H1 (cell line): ENCODE measurements around the gene NDEL1. TPM values are rescaled to one million over a fixed set of nuclear protein-coding genes. Genes with fewer than 3 reads are reported as not detected.

Experiments
- CTCF ChIA-PET: fragments of 300-600 bp; sonication (Branson Sonifier 250); formaldehyde crosslinking; loops from one replicate; lab custom pipeline; 2021; ENCODE audit not compliant: partially characterized antibody; lab: Charles Lee
- POLR2A ChIA-PET: fragments of 300-600 bp; sonication (Branson Sonifier 250); formaldehyde crosslinking; loops from one replicate; lab custom pipeline; 2021; ENCODE audit warnings: inconsistent platforms; ENCODE audit not compliant: partially characterized antibody; lab: Charles Lee
- DNase-seq, 2 experiments: peaks; one replicate each; pipeline versions ENCODE4 v3.0.0 to v3.0.0-alpha.2; 2010 to 2022; ENCODE audit warnings: low spot score in 2 of 2, low read depth in 1 of 2, mixed read lengths in 1 of 2
- FAIRE-seq: peaks from 2 replicates; lab custom pipeline; 2011; peaks lifted over from hg19 to GRCh38; lab: Jason Lieb, UNC
- H2AFZ ChIP-seq: 2 replicates; pipeline ENCODE4 v1.8.1; 2012; ENCODE audit warnings: low read length, inconsistent platforms
- H2AK5ac ChIP-seq: 2 replicates; pipeline ENCODE4 v1.6.1; 2013; ENCODE audit warnings: low read depth, low read length
- H2BK120ac ChIP-seq: replicated peaks from 2 replicates; pipeline ENCODE3; 2013; ENCODE audit warnings: low read depth, low read length, inconsistent platforms
- H2BK12ac ChIP-seq: 2 replicates; pipeline ENCODE4 v1.6.1; 2013; ENCODE audit warnings: low read depth, low read length
- H2BK15ac ChIP-seq: 2 replicates; pipeline ENCODE4 v1.6.1; 2013; ENCODE audit warnings: low read length
- H2BK20ac ChIP-seq: 2 replicates; pipeline ENCODE4 v1.6.1; 2013; ENCODE audit warnings: low read length
- H2BK5ac ChIP-seq: 2 replicates; pipeline ENCODE4 v1.6.1; 2013; ENCODE audit warnings: low read depth, low read length
- H3K14ac ChIP-seq: 2 replicates; pipeline ENCODE4 v1.6.1; 2013; ENCODE audit warnings: inconsistent platforms; ENCODE audit not compliant: insufficient read length
- H3K18ac ChIP-seq: 2 replicates; pipeline ENCODE4 v1.6.1; 2013; ENCODE audit warnings: low read length; ENCODE audit errors: extremely low read depth
- H3K23ac ChIP-seq: 2 replicates; pipeline ENCODE4 v1.6.1; 2013; ENCODE audit warnings: inconsistent platforms; ENCODE audit not compliant: insufficient read length
- H3K23me2 ChIP-seq: 2 replicates; pipeline ENCODE4 v1.6.1; 2013; ENCODE audit warnings: low read depth, low read length
- H3K27ac ChIP-seq: 2 replicates; pipeline ENCODE4 v1.6.1; 2011; ENCODE audit warnings: low read depth, low read length, inconsistent platforms
- H3K27me3 ChIP-seq, 4 experiments: replicated peaks in 1 of 4; 1 replicate in 1 of 4; 2 replicates in 3 of 4; pipeline versions ENCODE4 v1.6.1 to v1.8.1; 2011 to 2013; ENCODE audit warnings: low read length in 3 of 4, mild to moderate bottlenecking in 3 of 4, inconsistent platforms in 2 of 4, mixed read lengths in 2 of 4, moderate library complexity in 1 of 4; ENCODE audit not compliant: control insufficient read depth in 3 of 4, insufficient read depth in 3 of 4; ENCODE audit errors: extremely low read depth in 1 of 4
- H3K36me3 ChIP-seq, 4 experiments: 2 replicates each; pipeline versions ENCODE4 v1.6.1 to v1.8.1; 2011 to 2013; ENCODE audit warnings: mild to moderate bottlenecking in 4 of 4, low read length in 3 of 4, moderate library complexity in 2 of 4, control low read depth in 1 of 4, inconsistent platforms in 1 of 4; ENCODE audit not compliant: insufficient read depth in 4 of 4, control insufficient read depth in 2 of 4
- H3K4ac ChIP-seq: replicated peaks from 2 replicates; pipeline ENCODE3; 2013; ENCODE audit warnings: low read length, low read depth, mixed read lengths, inconsistent platforms; ENCODE audit not compliant: insufficient read length
- H3K4me1 ChIP-seq, 4 experiments: replicated peaks in 1 of 4; 1 replicate in 1 of 4; 2 replicates in 3 of 4; pipeline versions ENCODE4 v1.6.1 to v1.8.1; 2011 to 2013; ENCODE audit warnings: low read length in 3 of 4, inconsistent platforms in 2 of 4, mixed read lengths in 1 of 4; ENCODE audit not compliant: insufficient read depth in 4 of 4, control insufficient read depth in 3 of 4
- H3K4me2 ChIP-seq, 2 experiments: 2 replicates each; pipeline versions ENCODE4 v1.6.1 to v1.8.1; 2011 to 2013; ENCODE audit warnings: low read depth in 2 of 2, low read length in 2 of 2, control low read depth in 1 of 2, inconsistent platforms in 1 of 2, mild to moderate bottlenecking in 1 of 2; ENCODE audit not compliant: insufficient read depth in 1 of 2
- H3K4me3 ChIP-seq, 4 experiments: fragments of 200-600, 300-600 bp in 1 of 4; sonication (generic), shearing (Covaris generic), sonication (Bioruptor Twin) in 1 of 4; 2 replicates each; pipeline versions ENCODE4 v1.5.1 to v1.8.1; 2011 to 2016; ENCODE audit warnings: low read length in 4 of 4, low read depth in 3 of 4, control low read depth in 2 of 4, inconsistent platforms in 2 of 4, mild to moderate bottlenecking in 2 of 4, mixed read lengths in 1 of 4, moderate library complexity in 1 of 4; ENCODE audit not compliant: insufficient read depth in 2 of 4; ENCODE audit errors: extremely low read depth in 1 of 4
- H3K56ac ChIP-seq: replicated peaks from 2 replicates; pipeline ENCODE3; 2013; ENCODE audit warnings: low read depth, mild to moderate bottlenecking, mixed read lengths, low read length, inconsistent platforms; ENCODE audit not compliant: insufficient read length
- H3K79me1 ChIP-seq: 2 replicates; pipeline ENCODE4 v1.6.1; 2013; ENCODE audit warnings: low read depth, low read length, control low read depth
- H3K79me2 ChIP-seq, 2 experiments: 2 replicates each; pipeline versions ENCODE4 v1.6.1 to v1.8.1; 2012 to 2013; ENCODE audit warnings: low read length in 2 of 2, mild to moderate bottlenecking in 2 of 2, inconsistent platforms in 1 of 2; ENCODE audit not compliant: insufficient read depth in 2 of 2, control insufficient read depth in 1 of 2
- H3K9ac ChIP-seq, 4 experiments: replicated peaks in 1 of 4; 1 replicate in 1 of 4; 2 replicates in 3 of 4; pipeline versions ENCODE4 v1.6.1 to v1.8.1; 2011 to 2013; ENCODE audit warnings: low read depth in 3 of 4, low read length in 3 of 4, control low read depth in 2 of 4, mild to moderate bottlenecking in 2 of 4, moderate library complexity in 2 of 4, inconsistent platforms in 1 of 4; ENCODE audit errors: extremely low read depth in 1 of 4
- H3K9me3 ChIP-seq, 2 experiments: 2 replicates each; pipeline versions ENCODE4 v1.6.1 to v1.8.1; 2012 to 2013; ENCODE audit warnings: mild to moderate bottlenecking in 2 of 2, moderate library complexity in 2 of 2, control low read depth in 1 of 2, inconsistent platforms in 1 of 2, low read depth in 1 of 2, low read length in 1 of 2, mixed read lengths in 1 of 2; ENCODE audit not compliant: insufficient read depth in 2 of 2
- H4K20me1 ChIP-seq, 2 experiments: replicated peaks in 1 of 2; 2 replicates each; pipeline versions ENCODE3 to v1.8.1; 2011 to 2013; ENCODE audit warnings: inconsistent platforms in 2 of 2, low read length in 2 of 2, mild to moderate bottlenecking in 1 of 2; ENCODE audit not compliant: insufficient read depth in 2 of 2, control insufficient read depth in 1 of 2
- H4K5ac ChIP-seq: 2 replicates; pipeline ENCODE4 v1.6.1; 2013; ENCODE audit warnings: low read length, low read depth, mixed read lengths, inconsistent platforms; ENCODE audit not compliant: insufficient read length
- H4K8ac ChIP-seq: 2 replicates; pipeline ENCODE4 v1.8.0; 2013; ENCODE audit warnings: mild to moderate bottlenecking, moderate library complexity, low read length, inconsistent platforms; ENCODE audit not compliant: insufficient read depth; ENCODE audit errors: extremely low read depth
- H4K91ac ChIP-seq: replicated peaks from 2 replicates; pipeline ENCODE3; 2013; ENCODE audit warnings: low read length, mixed read lengths, inconsistent platforms; ENCODE audit not compliant: insufficient read length
- MAFK ChIP-seq: IDR thresholded peaks from 2 replicates; pipeline ENCODE4 v1.6.1; 2012; ENCODE audit warnings: low read depth, mild to moderate bottlenecking, improper control_type of control experiment, low read length
- POLR2A ChIP-seq, 2 experiments: IDR thresholded peaks; 1 replicate in 1 of 2; 2 replicates in 1 of 2; pipeline ENCODE4 v1.6.1; 2011; ENCODE audit warnings: low read depth in 2 of 2, low read length in 2 of 2, mild to moderate bottlenecking in 2 of 2; ENCODE audit errors: control extremely low read depth in 1 of 2
- WGBS, 2 experiments: shearing (Covaris generic) in 1 of 2; methylation state at CpG; one replicate each; pipeline versions ENCODE4 v1.1.6 to v1.1.7; 2013 to 2015; ENCODE audit warnings: low lambda C conversion rate in 2 of 2, mixed read lengths in 2 of 2, inconsistent platforms in 1 of 2, low coverage in 1 of 2, missing lambda C conversion rate in 1 of 2; ENCODE audit not compliant: insufficient replicate concordance in 2 of 2, insufficient coverage in 1 of 2, insufficient read length in 1 of 2; ENCODE audit errors: extremely low coverage in 1 of 2, missing lambda C conversion rate in 1 of 2; 5-methylcytosine and 5-hydroxymethylcytosine counted together
- polyA plus RNA-seq, 7 experiments: library from polyadenylated mRNA; depleted of rRNA in 3 of 7; stranded (reverse) in 5 of 7; unstranded in 2 of 7; fragments of >200 nt in 5 of 7; fragments of 200-250 nt in 2 of 7; gene quantifications; 1 replicate in 5 of 7; 2 replicates in 1 of 7; 4 replicates in 1 of 7; pipeline versions ENCODE4 v1.2.1 to v1.2.3, GENCODE V29; 2011 to 2013; ENCODE audit warnings: missing spikeins in 2 of 7, mixed read lengths in 2 of 7
- total RNA-seq: library from RNA; stranded (reverse); fragmentation: NEBNext Ultra II Directional; extraction: Animal tissue kit (Norgen Biotek cat#: 25700); gene quantifications from 2 replicates; pipeline ENCODE4 v1.2.1, GENCODE V29; 2021

The NDEL1 gene
- total and polyA plus RNA-seq, 2 of the 8 experiments (the other 6 are each of a cell fraction or from before 2014, with no cell fraction given) = 31.1 to 32.9 TPM

GRCh38 chr17:8488491-8488890 lies 52.8 kb downstream of the NDEL1 start:
- no peaks in the 10 kb centered on the region for H3K4me1 ChIP-seq
- TF ChIP-seq POLR2A (IDR thresholded peaks at IDR 0.05; ENCODE audit: control extremely low read depth in 1 of 2, low read depth in 2 of 2, low read length in 2 of 2) (no peak), MAFK (no peak)
- H2BK20ac ChIP-seq = no peak overlapping the region
- H2AFZ ChIP-seq = no peak overlapping the region
- WGBS, 2 experiments = 88% methylated on average over 6 of the region's 6 CpGs; no CpG with 5 or more reads in 1 of the 2 experiments
- H3K14ac ChIP-seq = no peak overlapping the region
- H3K18ac ChIP-seq = no peak overlapping the region
- no peak overlapping the region for H3K9ac ChIP-seq
- H3K79me2 ChIP-seq = no peaks in the 10 kb centered on the region
- no peaks in the 10 kb centered on the region for H3K9me3 ChIP-seq
- H4K5ac ChIP-seq = no peak overlapping the region
- H2BK12ac ChIP-seq = no peak overlapping the region; the same call in 1 of the 2 replicates
- no peak overlapping the region for H3K23ac ChIP-seq
- H4K20me1 ChIP-seq = peaks cover 2 to 4% of the 10 kb centered on the region in 2 experiments
- H3K27me3 ChIP-seq = no peaks in the 10 kb centered on the region
- H3K79me1 ChIP-seq = no peaks in the 10 kb centered on the region
- no peak overlapping the region for H4K91ac ChIP-seq
- no peak overlapping the region for H2BK120ac ChIP-seq
- DNase-seq (no peak), FAIRE-seq (no peak)
- H3K56ac ChIP-seq = no peak overlapping the region
- H3K36me3 ChIP-seq = peaks cover 52 to 95% (median 70%) of the 10 kb centered on the region in 4 experiments
- H2AK5ac ChIP-seq = no peak overlapping the region
- no peak overlapping the region for H2BK15ac ChIP-seq
- no peak overlapping the region for H2BK5ac ChIP-seq
- H3K23me2 ChIP-seq = no peaks in the 10 kb centered on the region
- no peak overlapping the region for H3K4ac ChIP-seq
- H3K27ac ChIP-seq = no peak overlapping the region
- no peak overlapping the region for H4K8ac ChIP-seq
- no peak overlapping the region for H3K4me2 ChIP-seq
- no peak overlapping the region for H3K4me3 ChIP-seq
- ChIA-PET CTCF (interaction anchor here (1.4 to 2.2 kb wide), 2 partner anchors 10 to 13 kb away, joined by 4 to 9 read pairs; no protein-coding TSS in a partner anchor), POLR2A (interaction anchor here (1.2 kb wide), 2 partner anchors 10 to 21 kb away, joined by 3 read pairs; no protein-coding TSS in a partner anchor)
